HG02840 (cell line): ENCODE data around the gene TUB.

Experiments
- ATAC-seq: cut with Tn5 transposase; IDR thresholded peaks from one replicate; pipeline ENCODE4 v1.9.1; 2021; ENCODE audit warnings: mild to moderate bottlenecking, moderate library complexity, moderate number of reproducible peaks; ENCODE audit not compliant: unreplicated experiment, low FRiP score

TUB gene, protein sequence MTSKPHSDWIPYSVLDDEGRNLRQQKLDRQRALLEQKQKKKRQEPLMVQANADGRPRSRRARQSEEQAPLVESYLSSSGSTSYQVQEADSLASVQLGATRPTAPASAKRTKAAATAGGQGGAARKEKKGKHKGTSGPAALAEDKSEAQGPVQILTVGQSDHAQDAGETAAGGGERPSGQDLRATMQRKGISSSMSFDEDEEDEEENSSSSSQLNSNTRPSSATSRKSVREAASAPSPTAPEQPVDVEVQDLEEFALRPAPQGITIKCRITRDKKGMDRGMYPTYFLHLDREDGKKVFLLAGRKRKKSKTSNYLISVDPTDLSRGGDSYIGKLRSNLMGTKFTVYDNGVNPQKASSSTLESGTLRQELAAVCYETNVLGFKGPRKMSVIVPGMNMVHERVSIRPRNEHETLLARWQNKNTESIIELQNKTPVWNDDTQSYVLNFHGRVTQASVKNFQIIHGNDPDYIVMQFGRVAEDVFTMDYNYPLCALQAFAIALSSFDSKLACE

DNA sequence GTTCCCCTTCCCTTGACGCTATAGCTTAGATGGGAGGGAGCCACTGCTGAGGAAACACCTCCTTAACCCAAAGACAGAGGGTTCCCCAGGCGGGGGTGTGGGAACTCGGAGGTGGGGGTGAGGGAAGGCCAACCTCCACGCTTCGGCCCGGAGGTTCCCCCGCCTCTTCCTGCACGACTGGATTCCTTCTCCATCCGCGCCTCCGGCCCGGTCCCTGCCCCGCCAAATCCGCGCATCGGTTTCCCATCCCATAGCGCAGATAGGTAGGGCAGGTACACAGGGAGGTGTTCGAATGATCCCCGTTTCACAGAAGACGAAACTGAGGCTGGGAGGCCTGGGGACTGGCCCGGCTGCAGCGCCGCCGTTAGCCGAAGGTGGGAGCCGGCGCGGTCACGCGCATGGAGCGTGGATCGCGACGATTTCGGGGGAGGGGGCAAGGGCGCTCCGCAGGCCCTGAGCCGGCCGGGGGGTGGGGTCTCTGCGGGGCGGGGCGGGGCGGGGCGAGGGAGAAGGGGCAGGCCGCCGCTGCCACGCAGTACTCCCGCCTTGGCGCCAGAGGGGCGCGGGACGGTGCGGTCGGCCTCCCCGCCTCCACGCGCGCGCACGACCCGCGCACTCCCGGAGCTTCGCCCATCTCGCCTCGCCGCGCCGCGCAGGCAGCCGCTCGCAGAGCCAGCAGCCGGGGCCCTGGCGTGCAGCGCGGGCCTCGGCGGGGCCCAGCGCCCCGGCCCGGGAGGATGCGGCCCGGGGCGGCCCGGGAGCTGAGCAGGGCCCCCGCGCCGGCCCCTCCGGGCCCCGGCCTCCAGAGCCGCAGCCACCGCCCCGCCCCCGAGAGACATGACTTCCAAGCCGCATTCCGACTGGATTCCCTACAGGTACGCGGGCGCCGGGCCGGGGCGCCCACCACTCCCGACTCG lies at the start of gene TUB:
TUB (plus strand) TSS at position 538 of the 917 bp plus-strand sequence; CDS start at position 838, 300 bp downstream.
- ATAC-seq, result no peak

DNA sequence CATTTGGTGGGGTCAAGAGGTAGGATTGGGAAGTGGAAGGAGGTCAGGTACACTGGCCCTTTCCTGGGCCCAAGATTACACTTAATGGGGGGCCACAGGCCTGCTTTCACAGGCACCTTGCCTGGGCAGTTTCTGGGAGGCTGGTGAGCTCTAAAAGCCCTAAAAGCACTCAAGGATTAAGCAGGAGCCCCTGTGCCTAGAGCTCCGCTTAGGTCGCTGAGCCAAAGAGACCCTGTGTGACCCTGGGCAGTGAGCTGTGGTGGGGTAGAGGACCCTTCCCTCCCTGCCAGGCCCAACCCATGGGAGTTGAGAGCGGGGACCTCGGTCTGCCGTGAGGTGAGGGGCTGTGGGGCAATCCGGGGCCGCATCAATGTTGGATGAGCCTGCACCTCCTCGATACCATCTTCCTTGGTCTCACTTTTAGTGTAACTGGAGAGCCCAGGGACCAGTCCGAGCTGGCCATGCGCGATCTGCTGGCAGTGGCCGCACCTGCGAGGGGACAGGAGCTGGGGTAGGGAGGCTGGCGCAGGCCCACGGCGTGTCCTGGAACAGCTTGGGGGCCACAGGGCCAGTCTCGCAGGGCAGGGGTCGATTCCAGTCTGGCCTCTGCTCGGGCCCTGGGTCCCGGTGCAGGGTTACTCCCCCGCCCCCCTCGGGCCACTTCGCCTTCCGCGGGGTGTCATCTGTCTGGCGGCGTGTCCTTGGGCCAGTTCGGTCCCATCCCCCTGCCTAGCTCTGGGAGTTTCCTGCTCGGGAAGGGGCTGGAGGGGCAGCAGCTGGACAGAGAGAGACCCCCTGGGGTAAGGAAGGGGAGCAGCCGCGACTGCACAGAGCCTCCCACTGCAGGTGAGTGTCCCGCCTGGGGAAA lies 49.5 kb upstream of the TUB start:
- ATAC-seq, result no peak

DNA sequence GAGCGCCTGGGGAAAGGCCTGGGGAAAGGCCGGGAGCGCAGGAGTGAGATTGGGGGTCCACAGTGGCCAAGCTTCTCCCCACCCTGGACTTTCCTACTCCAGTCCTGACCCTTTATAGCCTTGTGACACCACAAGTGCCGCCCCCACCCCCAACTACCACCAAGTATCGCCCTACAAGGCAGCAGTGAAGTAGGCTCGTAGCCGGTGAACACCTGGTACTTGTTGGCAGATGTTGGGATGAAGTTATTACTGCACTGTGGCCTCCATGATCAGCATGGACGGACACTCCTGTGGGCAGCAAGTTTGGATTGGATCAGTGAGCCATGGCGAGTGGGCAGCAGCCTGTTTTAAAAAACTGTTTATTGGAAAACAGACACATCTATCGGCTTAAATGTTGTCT lies 48.9 kb upstream of the TUB start:
- no peak for ATAC-seq

GRCh38 chr11:8032576-8033304 lies 48.3 kb upstream of the TUB start:
- ATAC-seq, result no peak

GRCh38 chr11:8033305-8034105 lies 47.5 kb upstream of the TUB start:
- ATAC-seq, result no peak

DNA sequence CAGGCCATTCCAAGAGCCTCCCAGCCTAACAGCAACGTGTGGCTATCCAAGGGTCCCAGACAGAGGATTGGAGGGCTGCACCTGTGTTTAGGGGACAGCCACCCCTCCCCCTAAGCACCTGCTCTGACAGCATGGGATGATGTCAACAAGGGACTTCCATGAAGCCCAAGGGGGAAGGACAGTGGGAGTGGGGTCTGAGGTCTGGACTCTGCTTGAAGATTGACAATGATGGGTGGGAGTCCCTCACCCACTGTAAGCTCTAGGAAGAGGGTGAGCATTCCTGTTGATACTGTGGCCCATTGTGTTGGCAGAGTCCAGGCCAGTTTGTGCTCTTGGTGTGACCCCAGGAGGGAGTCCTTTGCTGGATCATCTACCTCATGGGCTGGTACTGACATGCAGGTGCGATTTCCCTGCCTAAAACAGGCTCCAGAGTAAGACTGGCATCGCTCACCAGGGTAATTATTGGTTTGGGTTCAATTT lies 46.9 kb upstream of the TUB start:
- ATAC-seq, result no peak

- no peak for ATAC-seq
These were observed 46.3 kb upstream of the TUB start for GRCh38 chr11:8034604-8035190.

DNA sequence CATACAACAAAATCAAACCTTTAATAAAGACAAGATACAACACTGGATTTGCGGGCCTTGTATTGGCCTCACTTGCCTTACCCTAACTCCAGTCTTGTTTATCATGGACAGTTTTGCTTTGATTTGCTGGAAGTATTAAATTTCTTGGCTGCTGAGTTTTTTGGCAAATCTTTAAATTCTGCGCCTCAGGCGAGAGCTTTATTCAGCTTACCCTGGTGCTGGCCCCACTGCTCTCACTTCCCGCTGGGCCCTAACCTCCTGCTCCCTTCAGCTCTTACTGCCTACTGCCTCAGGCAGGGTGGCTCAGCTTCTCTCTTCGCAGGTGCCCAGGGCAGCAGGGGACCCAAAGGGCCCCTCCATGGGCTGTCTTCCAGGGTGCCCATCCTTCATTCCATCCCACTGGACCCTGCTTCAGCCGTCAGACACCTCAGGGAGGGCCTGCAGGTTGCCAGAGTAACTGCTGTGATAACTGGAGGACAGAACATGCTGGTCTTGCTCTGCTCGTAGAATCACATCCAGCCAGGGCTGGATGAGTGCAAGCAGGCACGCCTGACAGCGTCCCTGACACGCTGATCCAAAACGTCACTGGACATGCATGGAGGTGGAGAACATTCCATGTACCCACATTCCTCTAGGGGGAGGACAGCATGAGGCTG lies 45.7 kb upstream of the TUB start:
- no peak for ATAC-seq

- ATAC-seq, result no peak
These were observed 44.8 kb upstream of the TUB start for GRCh38 chr11:8036002-8036802.

- no peak for ATAC-seq
These were observed 44.0 kb upstream of the TUB start for GRCh38 chr11:8036986-8037385.

GRCh38 chr11:8038393-8038792 lies 42.6 kb upstream of the TUB start:
- ATAC-seq, result no peak

DNA sequence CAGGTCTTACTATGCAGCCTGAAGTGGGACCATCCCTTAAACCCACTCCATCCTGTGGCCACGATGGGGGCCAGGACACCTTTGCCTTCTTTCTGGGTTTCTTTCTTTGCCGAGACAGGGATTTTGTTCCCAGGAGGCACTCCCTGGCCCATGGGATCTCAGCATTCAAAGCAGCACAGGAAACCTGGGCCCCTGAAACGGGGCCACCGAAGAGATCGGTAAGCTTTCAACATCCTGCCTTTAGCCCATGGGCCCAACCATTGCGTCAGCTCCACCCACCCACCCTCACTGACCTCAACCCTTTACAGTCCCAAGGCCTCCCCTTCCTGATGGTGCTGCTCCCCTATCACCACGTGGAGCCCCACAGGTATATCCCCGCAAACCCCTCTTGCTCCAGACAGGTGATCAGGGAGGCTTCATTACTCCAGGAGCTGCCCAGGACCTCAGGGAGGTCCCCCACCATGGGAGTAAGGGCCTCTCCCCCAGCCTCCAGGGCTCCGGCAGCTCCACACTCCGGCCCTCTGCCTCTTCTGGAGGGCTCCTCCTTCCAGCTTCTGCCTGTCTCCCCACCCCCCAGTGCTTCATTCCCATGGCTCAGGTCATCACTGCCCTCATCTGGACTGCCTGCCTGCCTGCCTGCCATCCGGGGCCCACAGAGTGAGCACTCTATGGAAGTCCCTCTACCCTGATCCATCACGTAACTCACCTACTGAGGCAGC lies 42.0 kb upstream of the TUB start:
- ATAC-seq, result no peak

DNA sequence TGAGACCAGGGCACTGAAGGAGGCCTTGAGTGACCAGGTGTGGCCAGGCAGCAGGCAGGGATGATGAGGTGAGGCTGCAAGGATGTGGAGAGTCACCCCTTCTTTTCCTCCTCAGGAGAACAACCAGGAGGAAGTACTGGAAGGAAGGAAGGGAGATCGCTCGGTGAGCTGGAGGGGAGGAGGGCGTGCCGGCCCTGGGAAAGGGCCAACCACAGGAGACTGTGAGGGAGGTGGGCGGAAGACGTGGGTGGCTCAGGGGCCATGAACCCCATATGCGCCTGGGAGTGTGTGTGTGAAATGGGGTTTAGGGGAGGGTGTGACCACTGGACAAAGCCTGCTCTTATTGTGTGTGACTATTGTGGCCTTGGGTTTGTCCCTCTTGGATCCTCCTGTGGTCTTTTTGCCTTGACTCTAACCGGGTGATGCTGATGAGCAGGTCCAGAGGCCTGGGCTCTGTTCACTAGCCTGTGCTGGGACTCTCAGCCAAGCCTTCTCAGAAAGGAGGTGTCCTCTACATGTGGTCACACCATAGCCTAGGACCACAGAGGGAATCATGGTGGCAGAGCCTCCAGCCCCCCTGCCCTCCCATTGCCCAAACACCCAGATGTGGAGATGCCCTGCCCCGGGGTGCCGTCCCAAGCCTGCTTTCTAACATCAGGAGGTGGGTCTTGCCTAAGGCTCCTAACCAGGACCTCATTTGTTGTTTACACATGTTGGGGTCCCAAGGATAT lies 41.3 kb upstream of the TUB start:
- no peak for ATAC-seq

DNA sequence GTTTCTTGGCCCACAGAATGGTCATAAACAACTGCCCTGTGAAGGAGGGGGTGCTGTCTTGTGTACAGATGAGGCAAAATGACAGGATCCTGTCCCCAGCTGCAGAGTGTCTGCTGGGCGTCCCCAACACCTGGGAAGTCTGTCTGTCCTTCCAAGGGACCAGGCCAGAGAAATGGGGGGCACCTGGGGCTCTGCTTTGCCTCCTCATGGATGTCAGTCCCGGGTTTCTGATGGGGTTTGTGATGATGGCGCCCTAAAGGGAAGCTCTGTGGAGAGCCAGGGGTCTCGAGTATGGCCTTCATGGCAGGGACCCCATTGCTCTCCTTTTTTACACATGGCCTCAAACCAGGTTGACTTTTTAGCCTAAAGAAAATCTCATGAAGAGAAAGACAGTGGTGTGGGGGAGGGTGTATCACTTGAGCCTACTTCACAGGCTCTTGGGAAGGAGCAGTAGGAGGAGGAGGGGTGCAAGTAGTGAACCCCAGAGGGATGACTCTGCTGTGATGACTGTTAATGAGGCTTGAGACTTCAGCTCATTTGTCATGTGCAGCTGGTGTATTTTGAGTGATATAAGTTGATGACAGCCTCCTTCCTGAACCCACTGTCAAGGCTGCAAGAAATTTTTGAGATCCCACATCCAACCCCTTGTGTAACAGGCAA lies 40.6 kb upstream of the TUB start:
- no peak for ATAC-seq

GRCh38 chr11:8040921-8041285 lies 40.1 kb upstream of the TUB start:
- no peak for ATAC-seq
